Measurements from ENCODE around the gene FOSL1.

FOSL1 gene

DNA sequence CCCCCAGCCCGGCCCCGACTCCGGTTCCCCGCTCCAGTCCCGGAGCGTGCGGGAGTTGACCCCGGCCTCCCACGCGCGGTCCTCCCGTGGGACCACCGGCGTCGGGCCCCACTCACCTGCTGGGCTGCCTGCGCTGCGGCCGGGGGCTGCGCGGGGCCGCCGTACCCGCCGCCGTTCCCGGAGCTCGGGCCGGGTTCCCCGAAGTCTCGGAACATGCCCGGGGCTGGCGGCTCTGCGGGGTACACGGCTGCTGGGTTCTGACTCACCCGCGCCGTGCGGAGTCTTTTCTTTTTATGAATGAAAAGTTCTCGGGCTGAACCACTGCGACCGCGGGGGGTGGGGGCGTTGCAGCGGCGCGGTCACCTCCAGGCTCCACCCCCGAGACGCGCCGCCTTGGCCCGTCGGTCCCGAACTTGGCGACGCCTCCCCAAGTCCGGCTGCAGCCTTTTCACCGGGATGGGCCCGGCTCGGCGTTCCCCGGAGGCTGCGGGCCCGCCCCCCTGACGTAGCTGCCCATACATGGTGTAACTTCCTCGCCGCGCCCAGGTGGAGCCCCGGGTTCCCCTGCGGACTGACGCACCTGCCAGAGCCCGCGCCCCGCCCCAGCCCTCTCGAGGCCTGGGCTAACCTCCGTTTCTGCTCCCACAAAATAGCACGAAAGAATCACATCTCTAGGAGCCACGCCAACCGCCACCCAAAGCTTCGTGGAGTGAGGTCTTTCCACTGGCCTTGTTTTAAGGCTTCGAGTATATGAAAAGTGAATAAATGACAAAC lies at the start of gene FOSL1:
Gene FOSL1 (minus strand): TSS at position 264 of the 774 bp plus-strand sequence. CDS start 49 bp downstream, at position 215.
- peak; percentile 95 for DNase-seq (ENCODE audit: low spot score)

DNA sequence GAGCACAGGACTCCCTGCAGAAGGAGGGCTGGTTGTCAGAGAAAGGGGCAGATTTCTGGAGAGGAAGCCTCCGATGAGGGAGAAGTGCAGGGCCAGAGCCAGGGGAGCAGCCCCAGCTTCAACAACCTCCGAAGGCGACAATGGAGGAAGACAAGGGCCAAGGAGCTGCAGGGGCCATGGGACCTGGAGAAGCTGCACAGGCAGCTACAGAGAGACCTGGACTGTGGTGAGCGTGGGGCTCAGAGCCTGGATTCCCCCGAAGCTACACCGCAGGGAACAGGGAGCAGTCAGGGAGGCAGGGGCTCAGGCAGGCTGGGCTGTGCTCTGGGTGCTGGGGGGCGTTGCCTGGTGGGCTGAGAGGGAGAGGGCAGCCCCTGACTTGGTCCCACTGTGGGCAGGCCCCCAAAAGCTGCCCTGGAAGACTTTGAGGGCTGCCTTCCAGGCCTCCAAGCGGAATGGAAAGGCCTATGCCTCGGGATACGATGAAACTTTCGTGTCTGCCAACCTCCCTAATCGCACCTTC lies 47.5 kb upstream of the FOSL1 start:
- no peak for DNase-seq (ENCODE audit: low spot score)

GRCh38 chr11:65947133-65947532 lies 46.9 kb upstream of the FOSL1 start:
- DNase-seq (ENCODE audit: low spot score) = no peak

DNA sequence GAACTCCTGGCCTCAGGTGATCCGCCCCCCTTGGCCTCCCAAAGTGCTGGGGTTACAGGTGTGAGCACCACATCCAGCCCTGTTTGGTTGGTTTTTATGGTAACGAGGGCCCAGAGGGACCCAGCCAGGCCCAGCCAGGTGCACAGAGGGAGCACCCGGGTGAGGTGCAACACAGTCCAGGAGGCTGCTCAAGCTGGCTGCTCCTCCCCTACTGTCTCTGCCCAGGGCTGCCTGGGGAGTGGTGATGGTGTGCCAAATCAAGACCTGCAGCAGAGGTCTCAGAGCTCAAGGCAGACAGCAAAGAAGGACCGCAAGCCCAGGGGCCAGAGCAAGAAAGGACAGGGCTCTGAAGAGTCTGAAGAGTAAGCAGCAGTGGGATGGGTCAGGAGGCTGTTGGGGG lies 46.5 kb upstream of the FOSL1 start:
- DNase-seq (ENCODE audit: low spot score) = no peak

DNA sequence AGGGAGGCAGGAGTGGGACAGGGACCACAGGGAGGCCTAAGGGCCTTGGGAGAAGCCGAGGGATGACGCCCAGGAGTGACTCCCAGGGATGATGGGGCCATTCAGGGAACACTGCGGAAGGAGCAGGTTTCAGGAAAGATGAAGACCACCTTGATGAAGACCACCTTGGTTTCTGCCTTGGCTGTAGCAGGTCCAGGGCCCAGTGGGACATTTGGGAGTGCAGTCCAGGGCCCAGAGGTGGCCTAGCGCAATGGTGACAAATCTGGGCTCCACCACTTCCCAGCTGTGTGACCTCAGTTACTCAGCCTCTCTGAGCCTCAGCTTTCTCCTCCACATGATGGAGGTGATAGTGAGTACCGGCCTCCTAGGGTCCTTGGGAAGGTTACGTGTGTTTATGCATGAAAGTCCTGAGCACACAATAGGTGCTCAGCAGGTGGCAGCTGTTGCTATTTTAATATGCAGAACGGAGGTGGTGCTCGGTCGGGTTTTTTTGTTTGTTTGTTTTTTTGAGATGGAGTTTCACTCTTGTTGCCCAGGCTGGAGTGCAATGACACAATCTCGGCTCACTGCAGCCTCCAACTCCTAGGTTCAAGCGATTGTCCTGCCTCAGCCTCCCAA lies 45.9 kb upstream of the FOSL1 start:
- no peak for DNase-seq (ENCODE audit: low spot score)

DNA sequence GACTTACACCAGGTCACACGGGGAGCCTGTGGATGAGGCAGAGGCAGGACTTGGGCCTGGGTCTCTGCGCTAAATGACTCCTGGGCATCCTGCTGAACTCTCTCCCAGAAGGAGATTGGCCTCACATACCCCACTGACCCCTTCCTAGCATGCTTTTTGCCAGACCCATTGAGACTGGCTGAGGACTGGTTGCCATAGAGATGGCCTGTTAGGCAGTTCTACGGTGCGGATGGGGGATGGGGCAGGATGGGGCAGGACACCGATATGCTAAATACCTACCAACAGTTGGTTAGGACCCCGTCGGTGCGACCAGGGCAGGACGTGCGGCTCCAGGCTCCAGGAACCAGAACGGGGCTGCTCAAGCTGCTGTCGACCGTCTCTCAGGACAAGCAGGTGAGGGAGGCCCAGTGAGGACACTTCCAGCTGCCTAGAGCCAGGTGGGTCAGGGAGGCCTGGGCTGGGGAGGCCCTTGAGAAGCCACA lies 45.3 kb upstream of the FOSL1 start, which contains the start of gene TSGA10IP:
Gene TSGA10IP (plus strand): TSS at position 51 of the 482 bp plus-strand sequence. CDS start 196 bp downstream, at position 247.
- DNase-seq (ENCODE audit: low spot score) = no peak

DNA sequence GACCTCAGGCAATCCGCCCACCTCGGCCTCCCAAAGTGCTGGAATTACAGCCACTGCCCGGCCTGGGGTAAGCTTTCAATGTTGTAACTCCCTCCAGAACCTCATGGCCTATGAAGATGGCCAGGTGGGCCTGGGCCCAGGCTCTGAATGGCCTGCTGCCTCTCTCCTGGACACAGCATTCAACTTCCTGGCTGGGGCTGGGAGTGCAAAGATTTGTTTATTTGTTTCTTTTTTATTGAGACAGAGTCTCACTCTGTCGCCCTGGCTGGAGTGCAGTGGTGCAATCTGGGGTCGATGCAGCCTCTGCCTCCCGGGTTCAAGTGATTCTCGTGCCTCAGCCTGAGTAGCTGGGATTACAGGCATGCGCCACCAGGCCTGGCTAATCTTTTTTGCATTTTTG lies 44.6 kb upstream of the FOSL1 start:
- no peak for DNase-seq (ENCODE audit: low spot score)

- DNase-seq (ENCODE audit: low spot score) = no peak
These were observed 44.0 kb upstream of the FOSL1 start for GRCh38 chr11:65944191-65944590.

DNA sequence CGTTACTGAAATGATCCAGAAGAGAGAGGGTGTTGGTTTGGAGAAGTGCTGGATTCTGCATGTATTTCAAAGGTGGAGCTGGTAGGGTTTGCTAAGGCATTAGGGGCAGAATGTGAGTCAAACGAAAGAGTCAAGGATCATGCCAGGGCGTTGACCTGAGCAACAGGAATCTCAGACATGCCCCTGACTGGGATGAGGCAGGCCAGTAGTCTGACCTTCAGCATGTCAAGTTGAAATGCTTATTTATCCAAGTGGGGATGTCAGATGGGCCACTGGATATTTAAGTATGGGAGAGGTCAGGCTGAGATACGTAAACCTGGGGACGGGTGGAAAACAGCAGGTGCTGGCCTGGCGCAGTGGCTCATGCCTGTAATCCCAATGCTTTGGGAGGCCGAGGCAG lies 42.3 kb upstream of the FOSL1 start:
- DNase-seq (ENCODE audit: low spot score) = no peak

DNA sequence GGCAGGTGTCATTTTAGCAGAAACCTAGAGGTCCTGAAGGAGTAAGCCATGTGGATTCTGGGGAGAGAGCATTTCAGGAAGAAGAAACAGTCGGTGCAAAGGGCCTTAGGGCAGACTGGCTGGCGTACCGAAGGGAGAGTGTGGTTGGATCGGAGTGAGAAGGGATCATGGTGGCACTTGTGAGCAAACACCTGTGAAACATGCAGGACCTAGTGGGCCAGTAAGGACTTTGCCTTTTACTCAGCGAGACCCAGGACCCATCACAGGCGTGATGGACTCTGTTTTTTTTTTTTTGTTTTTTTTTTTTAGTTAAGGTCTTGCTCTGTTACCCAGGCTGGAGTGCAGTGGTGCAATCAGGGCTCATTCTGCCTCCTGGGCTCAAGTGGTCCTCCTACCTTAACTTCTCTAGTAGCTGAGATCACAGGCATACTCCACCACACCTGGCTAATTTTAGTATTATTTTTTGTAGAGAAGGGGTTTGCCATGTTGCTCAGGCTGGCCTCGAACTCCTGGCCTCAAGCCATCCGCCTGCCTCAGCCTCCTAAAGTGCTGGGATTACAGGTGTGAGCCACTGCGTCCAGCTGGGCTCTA lies 41.6 kb upstream of the FOSL1 start:
- no peak for DNase-seq (ENCODE audit: low spot score)

GRCh38 chr11:65937766-65938165 lies 37.6 kb upstream of the FOSL1 start:
- no peak for DNase-seq (ENCODE audit: low spot score)

- DNase-seq (ENCODE audit: low spot score) = no peak
These were observed 33.8 kb upstream of the FOSL1 start for GRCh38 chr11:65934014-65934413.

- DNase-seq (ENCODE audit: low spot score) = no peak
These were observed 32.4 kb upstream of the FOSL1 start for GRCh38 chr11:65932558-65932919.

- DNase-seq (ENCODE audit: low spot score) = no peak
These were observed 31.8 kb upstream of the FOSL1 start for GRCh38 chr11:65931773-65932557.

DNA sequence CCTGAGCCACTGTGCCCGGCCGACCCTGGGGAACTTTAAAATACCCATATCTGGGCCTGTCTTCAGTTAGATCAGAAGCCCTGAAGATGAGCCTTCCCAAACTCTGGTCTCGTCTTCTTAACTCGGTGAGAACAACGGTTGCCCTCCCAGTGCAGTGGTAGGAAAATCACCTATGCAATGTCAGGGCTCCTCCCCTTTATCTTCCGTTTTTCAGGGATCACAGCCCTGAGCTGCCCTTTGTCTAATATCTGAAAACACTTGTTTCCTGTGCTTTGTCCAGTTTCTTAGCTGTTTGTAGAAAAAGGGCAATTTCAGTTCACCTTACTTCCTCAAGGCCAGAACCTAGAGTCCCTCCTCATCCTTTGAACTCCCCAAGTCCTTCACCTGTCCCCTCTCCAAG lies 28.5 kb upstream of the FOSL1 start:
- DNase-seq (ENCODE audit: low spot score) = no peak

GRCh38 chr11:65927904-65928397 lies 27.8 kb upstream of the FOSL1 start:
- DNase-seq (ENCODE audit: low spot score) = peak; percentile 88

DNA sequence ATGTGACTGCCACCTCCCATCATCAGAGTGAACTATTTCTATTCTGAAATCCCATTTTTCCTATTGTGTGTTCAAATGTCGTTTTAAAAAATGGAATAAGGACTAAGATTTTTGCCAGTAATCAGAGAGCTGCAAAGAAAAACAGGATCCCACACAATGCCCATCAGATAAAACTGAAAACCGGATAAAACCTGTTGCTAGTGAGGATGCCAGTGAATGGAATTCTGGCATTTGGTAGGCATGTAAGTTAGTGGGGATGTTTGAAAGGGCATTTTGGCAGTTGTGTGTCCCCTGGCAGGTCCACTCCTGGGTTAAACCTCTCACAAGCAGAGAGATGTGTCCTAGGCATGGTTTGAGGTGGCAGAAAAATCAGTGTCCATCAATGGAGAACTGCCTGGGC lies 25.2 kb upstream of the FOSL1 start:
- DNase-seq (ENCODE audit: low spot score) = no peak

DNA sequence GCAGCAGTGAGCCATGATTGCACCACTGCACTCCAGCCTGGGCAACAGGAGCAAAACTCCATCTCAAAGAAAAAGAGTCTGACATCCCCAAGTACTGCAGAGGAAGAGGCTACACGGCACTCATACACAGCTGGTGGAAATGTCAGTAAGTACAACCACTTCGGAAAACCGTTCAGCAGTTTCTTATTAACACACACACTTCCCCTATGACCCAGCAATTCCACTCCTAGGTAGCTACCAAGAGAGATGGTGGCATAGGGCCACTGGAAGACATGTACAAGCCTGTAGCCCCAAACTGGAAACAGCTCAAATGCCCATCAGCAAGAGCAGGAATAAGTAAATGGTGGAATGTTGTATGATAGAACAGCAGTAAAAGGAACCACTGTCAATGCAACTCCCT lies 22.4 kb upstream of the FOSL1 start:
- no peak for DNase-seq (ENCODE audit: low spot score)

DNA sequence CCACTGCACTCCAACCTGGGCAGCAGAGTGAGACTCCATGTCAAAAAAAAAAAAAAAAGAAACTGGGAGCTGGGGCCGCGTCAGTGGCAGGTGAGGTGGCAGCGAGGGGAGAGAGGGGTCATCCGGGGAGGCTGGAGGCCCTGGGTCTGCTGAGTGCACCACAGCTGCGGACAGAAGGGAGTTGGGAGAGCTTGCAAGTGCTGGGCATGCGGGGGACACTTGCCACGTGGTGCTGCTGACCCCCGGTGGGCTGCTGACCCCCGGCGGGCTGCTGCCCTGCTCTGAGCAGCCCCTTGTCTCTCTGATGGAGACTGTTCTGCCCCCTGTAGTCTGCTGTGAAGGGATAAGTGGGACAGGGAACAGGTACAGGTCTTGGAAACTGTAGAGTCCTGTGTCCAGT lies 21.7 kb upstream of the FOSL1 start:
- no peak for DNase-seq (ENCODE audit: low spot score)

DNA sequence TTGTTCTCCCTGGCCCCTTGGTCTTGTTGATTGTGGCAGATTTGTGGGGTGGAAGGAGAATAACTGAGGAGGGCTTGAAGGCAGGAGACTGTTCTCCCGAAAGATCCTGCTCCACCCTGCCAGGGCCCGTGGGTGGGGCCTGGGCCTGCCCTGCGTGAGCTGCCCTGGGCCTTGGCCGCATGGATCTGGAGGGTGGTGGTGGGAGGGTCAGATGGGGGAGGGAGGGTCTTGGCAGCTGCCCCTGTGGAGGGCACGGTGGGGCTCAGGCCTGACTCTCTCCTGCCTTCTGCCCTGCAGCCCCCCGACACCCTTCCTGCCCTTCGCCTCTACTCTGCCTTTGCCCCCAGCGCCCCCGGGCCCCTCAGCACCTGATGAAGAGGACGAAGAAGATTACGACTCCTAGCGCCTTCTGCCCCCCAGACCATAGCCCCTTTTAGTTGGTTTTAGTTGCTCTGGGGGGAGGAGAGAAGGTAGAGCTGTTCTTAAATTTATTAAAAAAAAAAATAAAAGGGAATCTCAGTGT lies 20.9 kb upstream of the FOSL1 start:
- no peak for DNase-seq (ENCODE audit: low spot score)

DNA sequence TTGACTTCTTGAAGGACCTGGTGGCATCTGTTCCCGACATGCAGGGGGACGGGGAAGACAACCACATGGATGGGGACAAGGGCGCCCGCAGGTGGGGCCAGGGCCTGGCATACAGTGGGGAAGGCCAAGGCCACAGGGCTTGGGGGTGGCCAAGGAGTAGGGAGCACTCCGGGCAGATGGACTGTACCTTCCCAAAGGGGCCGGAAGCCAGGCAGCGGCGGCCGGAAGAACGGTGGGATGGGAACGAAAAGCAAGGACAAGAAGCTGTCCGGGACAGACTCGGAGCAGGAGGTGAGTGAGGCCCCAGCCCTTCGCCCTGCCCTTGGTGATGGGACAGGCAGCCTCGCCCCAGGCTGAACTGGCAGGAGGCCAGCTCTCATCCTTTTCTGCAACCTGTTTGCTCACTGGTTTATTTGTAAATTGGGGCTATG lies 20.2 kb upstream of the FOSL1 start:
- no peak for DNase-seq (ENCODE audit: low spot score)
